Hematopoietic multipotent progenitor cell treated with erythropoietin and hydrocortisone succinate and interleukin-3 and kit ligand, for 17 days (in vitro differentiated cells): ENCODE results near the gene DENND1A.

Experiments
- DNase-seq: peaks from one replicate; pipeline ENCODE4 v3.0.0-alpha.2; 2015; ENCODE audit warnings: low spot score

DENND1A gene

DNA sequence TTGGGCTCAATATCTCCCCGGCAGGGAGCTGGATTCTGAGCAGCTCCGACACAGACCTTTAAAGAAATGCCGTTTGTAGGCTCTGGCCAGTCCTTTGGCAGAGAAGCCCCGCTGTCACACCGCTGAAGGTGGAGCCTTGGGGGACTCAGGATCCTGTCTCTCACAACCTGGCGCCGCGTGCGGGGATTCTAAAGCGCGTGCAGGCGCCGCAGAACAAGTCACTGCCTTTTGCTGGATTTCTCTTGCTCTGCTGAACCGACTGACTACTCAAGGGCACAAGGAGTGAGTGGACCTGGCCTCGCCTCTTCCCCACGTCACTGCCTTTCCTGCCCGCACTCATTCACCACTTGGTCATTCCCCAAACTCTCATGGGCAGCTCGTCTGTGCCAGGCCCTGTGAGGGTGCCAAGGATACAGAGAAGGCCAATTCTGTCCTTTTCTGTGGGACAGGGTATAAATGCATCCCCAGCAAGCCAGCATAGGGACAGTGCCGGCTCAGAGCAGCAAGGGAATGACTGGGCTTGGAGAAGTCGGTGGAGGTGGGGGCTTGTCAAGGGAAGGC, 504.6 kb downstream of the DENND1A start:
- DNase-seq: no peak

- DNase-seq: no peak
These were observed 505.2 kb downstream of the DENND1A start for GRCh38 chr9:123424552-123425225.

DNA sequence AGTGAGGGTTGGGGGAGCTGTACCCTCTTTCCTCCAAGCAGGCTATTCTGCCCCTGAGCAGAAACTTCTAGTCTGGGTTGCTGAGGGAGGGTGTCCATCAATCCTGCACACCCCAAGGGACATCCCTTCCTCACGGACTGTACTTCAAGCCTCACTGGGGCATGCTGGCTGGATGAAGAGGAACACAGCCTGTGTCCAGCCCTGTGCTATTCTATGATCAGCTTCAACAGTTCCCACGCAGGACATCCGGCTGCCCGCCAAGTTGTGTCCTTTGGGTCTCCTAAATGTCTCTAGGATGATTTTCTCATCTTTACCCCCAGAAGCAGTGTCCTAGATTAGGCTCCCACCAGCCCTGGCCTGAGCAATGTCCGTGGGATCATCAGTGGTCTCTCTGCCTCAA, 505.8 kb downstream of the DENND1A start:
- DNase-seq: no peak

DNA sequence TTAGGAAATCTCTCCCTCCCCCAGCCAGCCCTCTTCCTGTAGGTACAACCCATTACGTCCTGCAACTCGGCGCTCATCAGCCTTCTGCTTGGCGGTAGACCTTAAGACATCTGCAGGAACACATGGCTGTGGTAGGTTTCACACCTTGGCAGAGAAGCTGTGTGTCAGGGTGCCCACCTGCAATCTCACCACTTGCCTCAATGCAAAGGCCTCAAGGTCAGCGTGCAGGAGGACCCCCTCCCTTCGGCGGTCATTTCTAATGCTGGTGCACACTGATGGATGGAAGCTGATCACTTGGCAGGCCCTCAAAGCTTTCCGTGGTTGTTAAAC, 506.6 kb downstream of the DENND1A start:
- DNase-seq: no peak

- DNase-seq: no peak
These were observed 507.2 kb downstream of the DENND1A start for GRCh38 chr9:123422635-123423310.

DNA sequence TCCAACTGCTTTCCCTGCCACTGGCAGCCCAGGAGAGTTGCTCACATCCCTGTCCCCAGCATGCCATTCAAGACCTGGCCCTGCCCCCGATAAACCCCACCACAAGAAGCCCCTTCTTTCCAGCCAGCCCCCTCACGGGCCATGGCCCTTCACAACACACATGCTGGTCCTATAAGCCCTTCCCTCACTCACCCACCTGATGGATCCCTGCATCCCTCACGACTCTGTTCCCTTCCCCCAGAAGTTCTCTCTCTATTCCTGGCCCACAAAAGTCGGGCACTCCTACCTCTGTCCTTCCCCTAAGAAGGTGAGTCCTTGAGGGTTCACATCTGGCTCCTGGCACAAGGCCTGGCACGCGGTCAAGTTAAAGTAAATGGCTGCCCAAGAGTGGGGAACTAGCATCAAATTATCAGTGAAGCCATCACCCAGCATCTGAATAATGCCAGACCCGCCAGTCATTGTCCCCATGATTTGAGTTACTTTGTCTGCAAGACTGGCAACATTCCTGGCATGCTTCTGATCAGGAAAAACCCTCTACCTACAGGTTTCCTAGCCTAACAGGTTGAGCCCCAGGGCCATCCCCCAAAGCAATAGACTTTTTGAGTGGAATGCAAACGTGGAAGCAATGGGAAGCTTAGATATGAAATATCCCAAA, 508.0 kb downstream of the DENND1A start:
- no peak for DNase-seq

- DNase-seq: no peak
These were observed 508.7 kb downstream of the DENND1A start for GRCh38 chr9:123421186-123421585.

GRCh38 chr9:123420592-123421111, 509.3 kb downstream of the DENND1A start:
- DNase-seq: no peak

GRCh38 chr9:123419721-123420591, 510.0 kb downstream of the DENND1A start:
- no peak for DNase-seq

DNA sequence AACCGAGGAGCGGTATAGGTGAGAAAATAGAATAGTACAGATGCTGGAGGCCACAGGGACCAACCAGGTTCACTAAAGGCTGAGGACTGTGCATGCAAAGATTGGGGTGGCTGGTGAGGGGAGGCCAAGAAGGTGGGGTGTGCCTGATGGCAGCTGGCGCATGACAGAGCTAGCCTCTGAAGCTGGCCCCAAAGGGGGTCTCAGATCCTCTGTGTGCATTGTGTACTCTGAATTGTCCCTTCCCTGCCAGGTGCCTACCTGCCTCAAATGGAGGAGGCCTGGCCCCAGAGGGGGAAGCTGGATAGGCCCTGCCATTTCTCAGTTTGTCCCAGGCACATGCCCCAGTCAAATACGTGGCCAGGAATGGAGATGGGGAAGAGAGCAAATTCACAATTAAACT, 510.8 kb downstream of the DENND1A start:
- DNase-seq: no peak

- DNase-seq: no peak
These were observed 511.4 kb downstream of the DENND1A start for GRCh38 chr9:123418506-123418905.

DNA sequence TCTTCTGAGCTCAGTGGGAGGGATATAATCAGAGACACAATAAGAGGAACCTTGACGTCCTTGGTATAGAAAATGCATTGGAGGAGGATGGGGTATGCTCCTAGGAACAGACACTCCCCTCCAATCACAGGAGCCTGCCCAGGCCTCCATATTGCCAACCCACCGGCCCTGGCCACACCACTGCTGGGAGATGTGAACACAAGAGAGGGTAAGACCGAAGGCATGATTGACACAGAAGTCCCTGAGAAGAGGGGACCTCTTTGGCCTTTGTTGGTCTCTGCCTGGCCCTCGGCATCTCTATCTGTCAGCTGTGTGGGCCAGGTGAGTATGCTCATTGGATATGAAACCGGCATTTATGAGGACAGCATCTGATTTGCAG, 511.9 kb downstream of the DENND1A start:
- no peak for DNase-seq

- DNase-seq: no peak
These were observed 512.5 kb downstream of the DENND1A start for GRCh38 chr9:123417289-123418051.

DNA sequence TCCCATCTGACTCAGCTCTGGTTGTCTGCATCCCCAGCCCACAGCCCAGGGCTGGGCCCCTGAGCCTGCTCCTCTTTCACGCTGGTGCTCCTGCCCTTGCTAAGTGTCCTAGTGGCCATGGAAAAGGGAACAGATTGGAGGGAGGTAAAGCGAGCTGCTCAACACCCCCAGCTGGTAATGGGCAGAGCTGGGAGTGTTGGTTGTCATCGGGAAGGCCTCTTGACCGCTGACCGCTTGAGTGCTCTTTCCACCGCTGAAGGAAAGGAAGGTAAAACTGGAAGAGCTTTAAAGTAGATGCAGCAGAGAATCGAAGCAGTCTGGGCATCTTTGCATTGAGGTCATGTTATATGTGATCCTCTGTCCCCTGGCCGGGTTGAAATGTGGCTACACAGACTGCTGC, 513.8 kb downstream of the DENND1A start:
- no peak for DNase-seq

GRCh38 chr9:123414936-123415930, 514.7 kb downstream of the DENND1A start:
- DNase-seq: no peak

DNA sequence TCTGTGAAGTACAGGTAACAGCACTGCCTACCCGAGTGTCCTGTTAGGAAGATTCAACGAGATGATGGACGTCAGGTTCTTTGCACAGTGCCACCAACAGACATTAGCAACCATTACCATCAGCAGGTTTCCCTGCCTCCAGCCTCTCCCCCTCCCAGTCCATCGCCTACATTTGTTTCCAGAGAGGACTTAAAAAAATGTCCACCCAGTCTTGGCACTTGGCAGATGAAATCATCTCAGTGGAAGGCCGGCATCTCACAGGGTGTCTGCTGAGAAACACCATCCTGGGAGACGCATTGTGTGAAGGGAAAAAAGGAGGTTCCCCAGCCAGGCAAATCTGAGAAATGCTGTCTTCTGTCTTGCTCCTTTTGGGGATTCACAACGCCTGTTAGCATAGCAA, 515.7 kb downstream of the DENND1A start:
- no peak for DNase-seq

DNA sequence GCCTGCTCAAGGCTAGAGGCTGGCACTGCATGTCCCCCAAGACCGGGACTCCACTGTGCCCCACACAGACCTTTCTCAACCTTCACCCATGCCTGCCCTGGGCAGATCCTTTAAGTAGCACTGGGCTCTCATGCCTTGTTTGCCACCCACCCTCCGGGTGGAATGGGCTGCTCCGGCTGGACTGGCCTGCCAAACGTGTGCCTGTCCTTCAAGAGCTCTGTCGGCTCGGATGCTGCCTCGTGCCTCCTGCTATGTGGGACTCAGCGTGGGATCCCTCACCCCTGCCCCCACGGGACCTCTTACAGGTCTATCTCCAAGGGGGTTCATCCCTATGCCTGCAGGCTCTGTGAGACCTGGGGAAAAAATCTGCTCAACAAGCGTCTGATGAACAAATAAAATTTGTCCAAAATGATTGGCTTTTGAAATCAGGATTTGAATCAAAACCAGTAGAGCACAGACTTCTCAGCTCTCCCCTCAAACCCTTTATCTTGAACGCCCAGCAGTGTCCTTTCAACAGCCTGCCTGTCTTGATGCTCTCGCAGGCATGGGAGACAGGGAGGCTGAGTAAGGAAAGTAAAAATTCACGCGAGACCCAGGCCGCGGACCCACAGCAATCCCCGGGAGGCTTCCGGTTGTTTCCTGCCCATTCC, 517.6 kb downstream of the DENND1A start:
- DNase-seq: no peak

DNA sequence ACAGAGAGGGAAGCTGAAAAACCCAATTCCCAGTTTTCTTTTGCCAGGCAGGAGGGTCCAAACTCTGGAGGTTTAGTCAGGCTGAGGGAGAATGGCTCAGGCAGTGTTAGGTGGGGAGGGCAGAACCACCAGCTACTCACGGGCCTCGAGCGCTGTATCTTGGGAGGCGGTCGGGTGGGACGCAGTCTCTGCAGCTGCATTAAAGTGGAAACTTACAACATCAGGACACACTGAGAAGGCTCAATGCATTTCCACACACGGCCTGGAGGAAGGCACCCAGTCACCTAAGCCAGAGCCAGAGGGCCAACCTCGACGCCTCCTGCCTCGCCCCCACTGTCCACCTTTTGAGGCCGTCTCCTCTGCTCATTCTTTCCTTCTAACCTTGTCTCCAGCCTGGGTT, 518.3 kb downstream of the DENND1A start:
- DNase-seq: no peak

DNA sequence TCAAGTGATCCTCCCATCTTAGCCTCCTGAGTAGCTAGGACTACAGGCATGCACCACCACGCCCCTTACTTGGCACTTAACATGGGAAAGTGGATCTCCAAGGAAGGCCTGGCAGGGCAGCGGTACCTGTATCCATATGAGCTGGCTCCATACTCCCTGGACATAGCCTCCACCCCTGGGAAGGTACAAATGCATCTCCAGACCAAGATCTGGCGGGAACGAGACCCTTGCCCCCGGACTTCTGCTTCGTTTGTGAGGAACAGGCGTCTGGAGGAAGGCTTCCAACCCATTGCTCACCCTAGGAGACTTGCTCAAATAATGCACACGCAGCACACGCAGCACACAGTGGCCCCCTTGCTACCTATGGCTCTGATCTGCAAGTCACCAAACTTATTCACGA, 518.7 kb downstream of the DENND1A start:
- no peak for DNase-seq
